ENCODE measurements around the gene SLC25A2. TPM values are rescaled to one million over a fixed set of nuclear protein-coding genes. Genes with fewer than 3 reads are reported as not detected.

The SLC25A2 gene
- 0.37 and 0.56 TPM in 2 replicates for total RNA-seq (2013; cell fraction: nucleolus; rRNA removed)
- total RNA-seq (2014; rRNA removed) (0.17 and 0.38 TPM in 2 replicates), total RNA-seq (2014; rRNA removed; fragmentation: Illumina TruSeq; extraction: Trizol) (0.31 and 0.46 TPM in 2 replicates), total RNA-seq (2021) (0.44 and 0.58 TPM in 2 replicates), polyA plus RNA-seq (2011; rRNA removed) (not detected in 2 replicates), polyA plus RNA-seq (2014; fragmentation: Illumina TruSeq; extraction: Trizol) (0.09 TPM in 1 of 2 replicates, not detected in the other), polyA plus RNA-seq (2014; fragmentation: Nextera tagmentation; extraction: Ambion mirVana) (not detected), polyA plus RNA-seq (2014; rRNA removed) (not detected in 2 replicates), polyA plus RNA-seq (2016; fragmentation: Nextera tagmentation; extraction: Ambion mirVana) (not detected), polyA minus RNA-seq (2011; rRNA and poly(A)+ RNA removed) (0.51 and 0.57 TPM in 2 replicates), Bru-seq, nascent RNA (percentile 44 among the genes with signal in this experiment), BruChase-seq, experiment 1, labeled RNA remaining after a 6-hour chase (percentile 29 among the genes with signal in this experiment), BruChase-seq, experiment 2, labeled RNA remaining after a 2-hour chase (percentile 32 among the genes with signal in this experiment)
- polyA plus RNA-seq (2011; ENCODE audit: low read depth), result not detected
- polyA plus RNA-seq (2011; cell fraction: cytosol; rRNA removed), result not detected in 2 replicates
- 0.09 TPM in 1 of 2 replicates, not detected in the other for polyA plus RNA-seq (2011; cell fraction: nucleus; rRNA removed)
- polyA plus RNA-seq (2012), result not detected in 2 replicates
- polyA minus RNA-seq (2011; cell fraction: cytosol; rRNA and poly(A)+ RNA removed), result not detected in 2 replicates
- polyA minus RNA-seq (2011; cell fraction: nucleus; rRNA and poly(A)+ RNA removed), result 0.12 and 0.96 TPM in 2 replicates
- long read RNA-seq, experiment 1, result 0 reads
- long read RNA-seq, experiment 2, result 0 reads

GRCh38 chr5:141303756-141304155 lies at the start of gene SLC25A2:
Gene SLC25A2 (minus strand): TSS chr5:141304049. CDS start chr5:141303865, 184 bp downstream.
- WGBS (ENCODE audit: insufficient coverage, insufficient replicate concordance, low lambda C conversion rate, missing lambda C conversion rate), result 98% methylated on average over 21 of the region's 36 CpGs
- Histone ChIP-seq H3K4me1 (ENCODE audit: control insufficient read depth, insufficient read depth, low read length) (no peaks in the 10 kb centered on the region), H3K79me2 (ENCODE audit: control insufficient read depth, insufficient read depth, low read length) (no peaks in the 10 kb centered on the region), H3K9me3 (replicated peaks; ENCODE audit: control insufficient read depth, insufficient read depth, low read length) (peaks cover 5% of the 10 kb centered on the region; the same call in 1 of the 3 replicates), H3K36me3 (ENCODE audit: control insufficient read depth in 2 of 2, insufficient read depth in 2 of 2, low read length in 1 of 2) (no peaks in the 10 kb centered on the region), H3K4me3 (no peak within 1 kb of the TSS), H3K9ac (ENCODE audit: control insufficient read depth, insufficient read depth, low read length) (no peak within 1 kb of the TSS), H4K20me1 (ENCODE audit: control insufficient read depth, insufficient read depth) (no peaks in the 10 kb centered on the region), H3K27me3 (replicated peaks in 1 of 2; ENCODE audit: control insufficient read depth in 2 of 2, insufficient read depth in 2 of 2, low read length in 1 of 2) (no peaks in the 10 kb centered on the region), H3K27ac (ENCODE audit: control insufficient read depth, insufficient read depth) (no peak within 1 kb of the TSS), H2AFZ (ENCODE audit: control insufficient read depth, low read depth, low read length) (no peak within 1 kb of the TSS), H3K4me2 (ENCODE audit: control insufficient read depth, insufficient read depth) (no peak within 1 kb of the TSS)
- in situ Hi-C loops (cut with MboI) (no loop called here), intact Hi-C loops (cut with micrococcal nuclease; ENCODE audit: unreplicated experiment) (no loop called here)
- ChIA-PET SMC1A (ENCODE audit: uncharacterized antibody, unreplicated experiment) (no interaction called here), RAD21 (ENCODE audit: unreplicated experiment) (no interaction called here), CTCF (no interaction called here), POLR2A (no interaction called here)
- ATAC-seq (no peak), FAIRE-seq (no peak), DNase-seq (ENCODE audit: low read depth, low spot score) (no peak)
- no TSS peak for BruUV-seq (replicated peaks)
- TF ChIP-seq YBX1 (IDR thresholded peaks at IDR 0.05), result no peak
- no peak for TF ChIP-seq E2F4 (IDR thresholded peaks at IDR 0.05; ENCODE audit: low read depth, low read length)
- no peak for TF ChIP-seq NKRF (conservative IDR thresholded peaks at IDR 0.05)
- TF ChIP-seq ZBTB11 (CRISPR knock-in tag; IDR thresholded peaks at IDR 0.05), result no peak
- no peak for TF ChIP-seq FOXK2 (IDR thresholded peaks at IDR 0.05)
- TF ChIP-seq ZBTB33 (IDR thresholded peaks at IDR 0.05), result no peak
- TF ChIP-seq MYB (IDR thresholded peaks at IDR 0.05; ENCODE audit: borderline replicate concordance, low read depth, low read length), result no peak
- no peak for TF ChIP-seq ZSCAN29 (IDR thresholded peaks at IDR 0.05)
- no peak for TF ChIP-seq WRNIP1 (IDR thresholded peaks at IDR 0.05; ENCODE audit: borderline replicate concordance, low read depth, low read length)
- no peak for TF ChIP-seq LARP7 (IDR thresholded peaks at IDR 0.05)
- TF ChIP-seq CREM (IDR thresholded peaks at IDR 0.05; ENCODE audit: low read depth), result no peak
